LNCAP (cell line): ENCODE results near the gene IL1F10.

Experiments
- TF ChIP-seq, protein P1 (sequence below): fragments of 450-650 bp; IDR thresholded peaks from 2 replicates; pipeline ENCODE4 v1.5.1; 2017; ENCODE audit warnings: mild to moderate bottlenecking

The IL1F10 gene, protein sequence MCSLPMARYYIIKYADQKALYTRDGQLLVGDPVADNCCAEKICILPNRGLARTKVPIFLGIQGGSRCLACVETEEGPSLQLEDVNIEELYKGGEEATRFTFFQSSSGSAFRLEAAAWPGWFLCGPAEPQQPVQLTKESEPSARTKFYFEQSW

DNA sequence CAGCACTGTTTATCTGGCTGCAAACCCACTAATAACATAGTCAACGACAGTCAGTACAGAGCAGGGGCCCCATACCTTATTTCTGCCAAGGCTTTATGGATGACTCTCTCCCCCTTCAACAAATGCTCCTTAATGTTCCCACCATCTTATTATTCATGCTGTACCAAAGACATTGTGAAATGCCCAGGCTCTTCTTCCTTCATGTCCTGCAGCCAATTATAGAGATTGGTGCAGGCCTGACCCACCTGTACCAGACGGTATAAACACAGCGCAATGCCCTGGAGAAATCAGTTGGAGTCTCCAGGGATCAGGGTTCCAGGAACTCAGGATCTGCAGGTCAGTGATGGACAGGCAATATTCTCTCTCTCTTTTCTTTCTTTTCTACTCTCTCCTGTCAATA, at the start of gene IL1F10:
Gene IL1F10, plus strand, starts transcription at position 290 of the 400 bp plus-strand sequence. CDS start 4,769 bp downstream, outside the sequence.
- TF ChIP-seq, protein P1, sequence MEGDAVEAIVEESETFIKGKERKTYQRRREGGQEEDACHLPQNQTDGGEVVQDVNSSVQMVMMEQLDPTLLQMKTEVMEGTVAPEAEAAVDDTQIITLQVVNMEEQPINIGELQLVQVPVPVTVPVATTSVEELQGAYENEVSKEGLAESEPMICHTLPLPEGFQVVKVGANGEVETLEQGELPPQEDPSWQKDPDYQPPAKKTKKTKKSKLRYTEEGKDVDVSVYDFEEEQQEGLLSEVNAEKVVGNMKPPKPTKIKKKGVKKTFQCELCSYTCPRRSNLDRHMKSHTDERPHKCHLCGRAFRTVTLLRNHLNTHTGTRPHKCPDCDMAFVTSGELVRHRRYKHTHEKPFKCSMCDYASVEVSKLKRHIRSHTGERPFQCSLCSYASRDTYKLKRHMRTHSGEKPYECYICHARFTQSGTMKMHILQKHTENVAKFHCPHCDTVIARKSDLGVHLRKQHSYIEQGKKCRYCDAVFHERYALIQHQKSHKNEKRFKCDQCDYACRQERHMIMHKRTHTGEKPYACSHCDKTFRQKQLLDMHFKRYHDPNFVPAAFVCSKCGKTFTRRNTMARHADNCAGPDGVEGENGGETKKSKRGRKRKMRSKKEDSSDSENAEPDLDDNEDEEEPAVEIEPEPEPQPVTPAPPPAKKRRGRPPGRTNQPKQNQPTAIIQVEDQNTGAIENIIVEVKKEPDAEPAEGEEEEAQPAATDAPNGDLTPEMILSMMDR = no peak

DNA sequence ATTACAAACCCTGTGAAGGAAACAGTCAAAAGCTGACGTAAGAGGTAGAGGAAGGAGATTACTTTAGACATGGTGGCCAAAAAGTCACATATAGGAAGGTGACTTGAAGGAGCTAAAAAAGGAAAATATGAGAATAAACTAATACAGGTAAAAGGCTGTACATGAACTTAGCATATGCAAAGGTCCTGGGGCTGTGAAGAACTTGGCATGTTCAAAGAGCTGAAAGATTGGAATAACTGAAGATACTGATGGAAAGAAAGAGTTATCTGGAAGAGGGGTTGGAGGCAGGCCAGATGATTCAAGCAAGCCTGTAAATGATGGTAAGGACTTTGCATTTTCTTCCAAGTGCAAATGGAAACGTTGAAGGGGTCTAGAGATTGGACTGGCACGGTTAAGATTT, 49.3 kb upstream of the IL1F10 start:
- TF ChIP-seq, protein P1 = no peak

DNA sequence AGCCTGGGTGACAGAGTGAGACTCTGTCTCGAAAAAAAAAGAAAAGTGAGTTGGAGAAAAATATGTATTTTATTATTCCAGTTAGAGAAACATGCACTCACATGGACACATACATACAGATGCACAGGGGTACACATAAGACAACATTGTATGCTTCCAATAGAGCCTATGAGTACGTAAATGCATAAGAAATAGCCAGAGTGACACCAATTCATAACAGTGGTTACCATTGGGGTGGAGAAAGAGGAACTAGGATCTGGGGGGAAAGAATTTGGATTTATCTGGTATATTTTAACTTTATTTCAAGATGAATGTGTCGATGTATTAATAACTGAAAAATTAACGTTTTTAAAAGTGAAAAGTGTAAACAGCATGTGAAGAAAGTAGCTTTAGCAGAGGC, 46.5 kb upstream of the IL1F10 start:
- TF ChIP-seq, protein P1 = no peak

DNA sequence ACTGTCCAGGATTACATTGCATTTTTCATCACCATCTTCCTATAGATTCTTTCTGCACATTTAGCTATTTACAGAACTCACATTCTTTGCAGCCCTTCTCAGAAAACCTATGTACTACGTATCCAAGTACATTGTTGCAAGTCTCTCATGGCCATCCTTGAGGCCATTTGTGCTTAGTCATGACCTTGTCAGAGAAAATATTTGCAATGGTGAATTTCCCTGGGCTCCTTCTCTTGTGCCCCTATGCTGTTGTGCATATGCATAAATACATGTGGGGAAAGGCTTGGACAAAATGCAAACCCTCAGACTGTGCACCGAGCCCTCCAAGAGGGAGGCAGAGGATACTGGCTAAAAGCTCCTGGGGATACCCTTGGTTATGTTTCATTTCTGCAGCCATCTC, 43.0 kb upstream of the IL1F10 start:
- TF ChIP-seq, protein P1 = no peak

DNA sequence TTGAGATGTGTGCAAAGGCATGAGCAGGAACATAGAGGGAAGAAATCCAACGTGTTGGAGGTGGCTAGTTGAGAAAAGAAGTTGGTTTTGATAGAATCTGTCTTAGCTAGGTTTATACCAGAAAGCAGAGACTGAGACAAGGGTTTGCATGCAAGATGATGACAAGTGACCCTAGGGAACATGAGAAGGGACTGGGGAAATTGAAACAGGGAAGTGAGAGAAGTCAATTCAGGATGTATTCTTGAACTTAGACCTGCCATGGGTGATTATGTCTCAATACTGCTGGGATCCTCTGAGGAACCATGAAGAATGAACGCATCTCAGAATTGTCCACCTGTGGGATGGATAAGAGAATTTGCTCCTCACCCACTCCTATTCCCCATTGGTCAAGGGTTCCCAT, 42.0 kb upstream of the IL1F10 start:
- TF ChIP-seq, protein P1 = no peak

DNA sequence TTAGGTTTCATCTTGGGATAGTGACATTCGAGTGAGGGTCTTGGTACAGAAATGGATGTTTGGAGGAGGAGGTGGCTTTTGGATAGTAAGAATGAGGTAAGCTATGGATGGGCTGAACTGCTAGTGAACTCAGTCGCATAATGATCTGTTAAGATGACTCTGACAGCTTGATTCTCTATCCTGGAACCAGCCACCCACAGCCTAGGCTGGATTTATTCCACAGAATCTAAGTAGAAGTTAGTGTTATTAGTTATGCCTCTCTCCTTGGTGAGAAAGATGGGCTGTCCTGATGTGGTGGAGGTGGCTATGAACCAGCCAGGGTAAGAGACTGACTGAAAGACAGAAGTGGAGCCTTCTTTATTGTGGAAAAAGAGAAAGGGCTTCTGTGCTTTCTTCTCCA, 40.1 kb upstream of the IL1F10 start:
- TF ChIP-seq, protein P1 = no peak

DNA sequence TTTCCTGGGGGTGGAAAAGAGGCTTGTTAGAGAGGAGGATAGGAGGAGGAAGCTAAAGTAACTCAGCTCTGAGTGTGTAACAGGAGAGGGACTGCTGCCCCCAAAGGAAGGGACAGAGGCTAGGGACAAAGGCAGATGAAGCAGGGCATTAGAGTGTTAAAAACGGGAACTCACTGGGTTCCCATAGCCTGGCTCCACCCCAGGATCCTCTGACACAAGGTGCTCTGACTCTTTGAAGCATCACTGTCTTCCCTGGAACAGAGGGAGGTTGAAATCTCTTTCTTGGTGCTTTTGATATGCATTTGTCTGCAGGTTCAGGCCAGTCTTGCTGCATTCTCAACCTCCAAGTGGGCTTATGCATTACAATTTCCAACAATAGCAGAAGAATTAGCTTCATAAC, 39.7 kb upstream of the IL1F10 start:
- TF ChIP-seq, protein P1 = no peak

DNA sequence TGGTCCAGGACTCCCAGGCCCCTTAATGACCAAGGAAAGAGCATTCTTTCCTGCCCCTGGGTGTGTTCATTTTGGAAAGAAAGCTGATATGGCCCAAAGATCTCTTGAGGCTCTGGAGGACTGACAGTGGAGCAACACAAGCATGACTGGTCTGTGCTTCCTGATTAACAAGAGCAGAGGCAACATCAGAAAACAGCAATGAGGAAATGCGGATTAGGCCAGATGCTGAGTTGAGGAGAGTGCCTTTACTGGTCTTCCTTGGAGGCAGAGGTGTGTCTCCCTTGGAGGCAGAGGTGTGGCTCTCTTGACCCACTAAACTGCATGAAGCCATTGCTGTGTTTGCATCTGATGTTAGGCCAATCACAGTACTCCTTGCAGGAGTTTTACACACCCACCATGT, 35.0 kb upstream of the IL1F10 start:
- TF ChIP-seq, protein P1 = no peak
